Measurements from ENCODE around the gene BZW1. TPM values are rescaled to one million over a fixed set of nuclear protein-coding genes. Genes with fewer than 3 reads are reported as not detected.

Gene BZW1
- polyA plus RNA-seq, 1 donor (not counting 4 experiments of a cell fraction or from before 2014, with no cell fraction given): 402 TPM

DNA sequence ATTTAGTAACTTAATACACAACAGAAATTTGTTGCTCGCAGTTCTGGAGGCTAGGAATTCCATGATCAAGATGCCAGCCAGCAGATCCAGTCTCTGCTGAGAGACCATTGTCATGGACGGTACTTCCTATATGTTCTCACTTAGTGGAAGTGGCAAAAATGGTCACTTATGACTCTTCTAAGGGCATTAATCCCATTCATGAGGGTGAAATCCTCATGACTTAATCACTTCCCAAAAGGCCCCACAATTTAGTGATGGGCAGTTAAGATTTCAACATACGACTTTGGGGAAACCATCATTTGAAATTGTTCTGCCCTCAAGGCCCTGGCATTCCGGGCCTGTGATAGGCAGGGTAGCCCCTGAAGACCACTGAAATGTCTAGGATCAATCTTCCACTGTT, 23.0 kb downstream of the BZW1 start:
- Histone ChIP-seq H3K9me1 (ENCODE audit: control insufficient read depth, extremely low read depth, insufficient read depth, low read length) (no peaks in the 10 kb centered on the region), H3K27ac (ENCODE audit: control insufficient read depth, insufficient read depth, low read length) (no peak overlapping the region), H3K79me2 (ENCODE audit: control insufficient read depth, insufficient read depth, low read length) (no peaks in the 10 kb centered on the region), H3K4me1 (ENCODE audit: control insufficient read depth, extremely low read depth, insufficient read depth, low read length) (peaks cover 5% of the 10 kb centered on the region), H3K27me3 (ENCODE audit: control insufficient read depth, extremely low read depth, insufficient read depth, low read length) (no peaks in the 10 kb centered on the region), H3K36me3 (ENCODE audit: control insufficient read depth in 2 of 2, extremely low read depth in 1 of 2, insufficient read depth in 2 of 2, low read length in 2 of 2) (no peaks in the 10 kb centered on the region), H4K20me1 (ENCODE audit: control insufficient read depth, extremely low read depth, insufficient read depth, low read length) (no peaks in the 10 kb centered on the region), H3K9ac (ENCODE audit: control insufficient read depth, extremely low read depth, insufficient read depth, low read length) (no peak overlapping the region), H3K9me3 (ENCODE audit: control insufficient read depth, low read depth, low read length) (peaks cover 2% of the 10 kb centered on the region), H3K4me2 (ENCODE audit: control insufficient read depth, extremely low read depth, insufficient read depth, low read depth, low read length) (no peak overlapping the region), H3K4me3 (ENCODE audit: control insufficient read depth in 2 of 3, extremely low read depth in 1 of 3, insufficient read depth in 2 of 3, low read depth in 1 of 3, low read length in 3 of 3) (no peak overlapping the region), H2AFZ (ENCODE audit: control insufficient read depth, low read length) (no peak overlapping the region)
- no peak for TF ChIP-seq EZH2 (IDR thresholded peaks at IDR 0.05; ENCODE audit: low read length)
- TF ChIP-seq, protein P1, sequence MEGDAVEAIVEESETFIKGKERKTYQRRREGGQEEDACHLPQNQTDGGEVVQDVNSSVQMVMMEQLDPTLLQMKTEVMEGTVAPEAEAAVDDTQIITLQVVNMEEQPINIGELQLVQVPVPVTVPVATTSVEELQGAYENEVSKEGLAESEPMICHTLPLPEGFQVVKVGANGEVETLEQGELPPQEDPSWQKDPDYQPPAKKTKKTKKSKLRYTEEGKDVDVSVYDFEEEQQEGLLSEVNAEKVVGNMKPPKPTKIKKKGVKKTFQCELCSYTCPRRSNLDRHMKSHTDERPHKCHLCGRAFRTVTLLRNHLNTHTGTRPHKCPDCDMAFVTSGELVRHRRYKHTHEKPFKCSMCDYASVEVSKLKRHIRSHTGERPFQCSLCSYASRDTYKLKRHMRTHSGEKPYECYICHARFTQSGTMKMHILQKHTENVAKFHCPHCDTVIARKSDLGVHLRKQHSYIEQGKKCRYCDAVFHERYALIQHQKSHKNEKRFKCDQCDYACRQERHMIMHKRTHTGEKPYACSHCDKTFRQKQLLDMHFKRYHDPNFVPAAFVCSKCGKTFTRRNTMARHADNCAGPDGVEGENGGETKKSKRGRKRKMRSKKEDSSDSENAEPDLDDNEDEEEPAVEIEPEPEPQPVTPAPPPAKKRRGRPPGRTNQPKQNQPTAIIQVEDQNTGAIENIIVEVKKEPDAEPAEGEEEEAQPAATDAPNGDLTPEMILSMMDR (optimal IDR thresholded peaks at IDR 0.05 in 1 of 3, IDR thresholded peaks at IDR 0.05 in 1 of 3, conservative IDR thresholded peaks at IDR 0.05 in 1 of 3; ENCODE audit: extremely low read depth in 1 of 3, insufficient read depth in 2 of 3, low read length in 3 of 3): no peak
- dilution Hi-C loops (cut with MboI; ENCODE audit: extremely low pct_ligation_motif_present, low sequenced_read_pairs): no loop called here
- DNase-seq (ENCODE audit: low read depth, low spot score) (no peak), FAIRE-seq (no peak)

GRCh38 chr2:200839513-200839912, 27.8 kb downstream of the BZW1 start:
- H3K4me2 ChIP-seq (ENCODE audit: control insufficient read depth, extremely low read depth, insufficient read depth, low read depth, low read length): no peak overlapping the region
- no peaks in the 10 kb centered on the region for H3K36me3 ChIP-seq (ENCODE audit: control insufficient read depth in 2 of 2, extremely low read depth in 1 of 2, insufficient read depth in 2 of 2, low read length in 2 of 2)
- H3K9me1 ChIP-seq (ENCODE audit: control insufficient read depth, extremely low read depth, insufficient read depth, low read length): no peaks in the 10 kb centered on the region
- H3K79me2 ChIP-seq (ENCODE audit: control insufficient read depth, insufficient read depth, low read length): no peaks in the 10 kb centered on the region
- DNase-seq (ENCODE audit: low read depth, low spot score) (no peak), FAIRE-seq (peak; percentile 44)
- peaks cover 2% of the 10 kb centered on the region for H3K9me3 ChIP-seq (ENCODE audit: control insufficient read depth, low read depth, low read length)
- no peak overlapping the region for H2AFZ ChIP-seq (ENCODE audit: control insufficient read depth, low read length)
- no peak overlapping the region for H3K9ac ChIP-seq (ENCODE audit: control insufficient read depth, extremely low read depth, insufficient read depth, low read length)
- dilution Hi-C loops (cut with MboI; ENCODE audit: extremely low pct_ligation_motif_present, low sequenced_read_pairs): no loop called here
- TF ChIP-seq EZH2 (IDR thresholded peaks at IDR 0.05; ENCODE audit: low read length): no peak
- TF ChIP-seq, protein P1 (optimal IDR thresholded peaks at IDR 0.05 in 1 of 3, IDR thresholded peaks at IDR 0.05 in 1 of 3, conservative IDR thresholded peaks at IDR 0.05 in 1 of 3; ENCODE audit: extremely low read depth in 1 of 3, insufficient read depth in 2 of 3, low read length in 3 of 3): no peak
- H3K27me3 ChIP-seq (ENCODE audit: control insufficient read depth, extremely low read depth, insufficient read depth, low read length): no peaks in the 10 kb centered on the region
- H3K4me3 ChIP-seq (ENCODE audit: control insufficient read depth in 2 of 3, extremely low read depth in 1 of 3, insufficient read depth in 2 of 3, low read depth in 1 of 3, low read length in 3 of 3): no peak overlapping the region
- H3K27ac ChIP-seq (ENCODE audit: control insufficient read depth, insufficient read depth, low read length): no peak overlapping the region
- peaks cover 7% of the 10 kb centered on the region for H3K4me1 ChIP-seq (ENCODE audit: control insufficient read depth, extremely low read depth, insufficient read depth, low read length)
- H4K20me1 ChIP-seq (ENCODE audit: control insufficient read depth, extremely low read depth, insufficient read depth, low read length): no peaks in the 10 kb centered on the region
